AG09309 (cell line): Measurements from ENCODE around the gene HTRA1.

Source experiments
- DNase-seq: peaks from one replicate; pipeline ENCODE4 v3.0.0-alpha.2; 2010; ENCODE audit warnings: low read depth
- H3K4me3 ChIP-seq: 2 replicates; pipeline ENCODE4 v1.5.1; 2011; ENCODE audit warnings: mild to moderate bottlenecking, low read depth, low read length, moderate library complexity; ENCODE audit not compliant: control insufficient read depth
- TF ChIP-seq, protein P1 (sequence below): IDR thresholded peaks from 2 replicates; pipeline ENCODE4 v1.5.1; 2011; ENCODE audit warnings: mild to moderate bottlenecking, low read depth, low read length, inconsistent platforms; ENCODE audit not compliant: insufficient read depth, control insufficient read depth; ENCODE audit errors: missing control alignments

HTRA1 gene

DNA sequence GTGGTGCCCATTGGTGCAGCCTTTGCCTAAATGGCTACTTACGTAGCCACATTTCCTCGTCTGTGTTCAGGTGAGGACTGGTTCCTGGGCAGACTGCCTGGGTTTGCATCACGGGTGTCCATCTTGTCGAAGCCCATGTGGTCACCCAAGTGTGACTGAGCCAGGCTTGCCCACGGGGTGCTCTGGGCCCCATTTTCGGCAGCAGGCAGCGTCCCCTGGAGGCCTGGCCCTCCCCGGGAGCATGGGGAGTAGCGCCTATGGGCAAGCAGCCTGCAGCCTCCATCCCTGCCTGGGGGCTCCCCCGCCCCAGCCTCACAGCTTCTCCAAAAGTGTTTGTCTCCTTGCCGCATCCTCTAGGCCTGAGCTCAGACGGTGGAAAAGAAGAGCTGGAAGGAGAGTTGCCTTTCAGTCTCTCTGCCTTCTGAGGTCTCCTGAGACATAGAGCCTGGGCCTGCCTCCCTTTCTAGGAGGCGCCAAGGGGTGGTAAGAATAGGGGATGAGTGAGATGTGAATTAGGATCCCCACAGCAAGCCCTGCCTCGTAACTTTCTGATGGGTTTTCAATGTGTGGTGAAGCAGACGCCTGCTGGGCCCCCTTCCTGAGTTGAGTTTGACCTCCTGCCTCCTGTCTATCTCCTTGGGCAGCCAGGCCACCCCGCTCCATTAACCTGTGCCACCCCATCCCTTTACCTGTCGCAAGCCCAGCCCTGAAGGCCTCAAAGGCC, 42.7 kb downstream of the HTRA1 start:
- TF ChIP-seq, protein P1, sequence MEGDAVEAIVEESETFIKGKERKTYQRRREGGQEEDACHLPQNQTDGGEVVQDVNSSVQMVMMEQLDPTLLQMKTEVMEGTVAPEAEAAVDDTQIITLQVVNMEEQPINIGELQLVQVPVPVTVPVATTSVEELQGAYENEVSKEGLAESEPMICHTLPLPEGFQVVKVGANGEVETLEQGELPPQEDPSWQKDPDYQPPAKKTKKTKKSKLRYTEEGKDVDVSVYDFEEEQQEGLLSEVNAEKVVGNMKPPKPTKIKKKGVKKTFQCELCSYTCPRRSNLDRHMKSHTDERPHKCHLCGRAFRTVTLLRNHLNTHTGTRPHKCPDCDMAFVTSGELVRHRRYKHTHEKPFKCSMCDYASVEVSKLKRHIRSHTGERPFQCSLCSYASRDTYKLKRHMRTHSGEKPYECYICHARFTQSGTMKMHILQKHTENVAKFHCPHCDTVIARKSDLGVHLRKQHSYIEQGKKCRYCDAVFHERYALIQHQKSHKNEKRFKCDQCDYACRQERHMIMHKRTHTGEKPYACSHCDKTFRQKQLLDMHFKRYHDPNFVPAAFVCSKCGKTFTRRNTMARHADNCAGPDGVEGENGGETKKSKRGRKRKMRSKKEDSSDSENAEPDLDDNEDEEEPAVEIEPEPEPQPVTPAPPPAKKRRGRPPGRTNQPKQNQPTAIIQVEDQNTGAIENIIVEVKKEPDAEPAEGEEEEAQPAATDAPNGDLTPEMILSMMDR = no peak
- no peak for DNase-seq
- H3K4me3 ChIP-seq = no peak overlapping the region

DNA sequence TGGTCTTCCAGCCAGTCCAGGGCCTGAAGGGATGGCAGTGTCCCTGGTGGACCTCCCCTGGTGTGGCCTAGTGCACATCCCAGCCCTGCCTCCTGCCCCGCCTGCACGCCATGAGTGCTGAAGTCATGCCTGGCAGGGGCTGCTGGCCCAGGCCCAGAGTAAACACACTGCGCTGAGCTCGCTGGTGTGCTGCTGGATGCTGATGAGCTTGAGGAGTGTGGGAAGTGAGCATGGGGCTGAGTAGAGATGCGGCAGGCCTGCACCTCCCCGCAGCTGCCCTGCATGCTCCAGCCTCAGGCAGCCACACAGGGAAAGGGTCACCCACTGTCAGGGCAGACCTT, 43.2 kb downstream of the HTRA1 start:
- no peak overlapping the region for H3K4me3 ChIP-seq
- TF ChIP-seq, protein P1 = no peak
- DNase-seq = peak; percentile 72

- TF ChIP-seq, protein P1 = no peak
- DNase-seq = no peak
Measured at GRCh38 chr10:122505011-122505410, 43.7 kb downstream of the HTRA1 start.

GRCh38 chr10:122505885-122506645, 44.7 kb downstream of the HTRA1 start:
- no peak overlapping the region for H3K4me3 ChIP-seq
- TF ChIP-seq, protein P1 = no peak
- DNase-seq = no peak

More at GRCh38 chr10:122505011-122505410, 43.7 kb downstream of the HTRA1 start:
- H3K4me3 ChIP-seq = no peak overlapping the region

- no peak overlapping the region for H3K4me3 ChIP-seq
- no peak for DNase-seq
- TF ChIP-seq, protein P1 = no peak
Measured at GRCh38 chr10:122507616-122508015, 46.3 kb downstream of the HTRA1 start.

GRCh38 chr10:122508021-122508420, 46.7 kb downstream of the HTRA1 start:
- no peak overlapping the region for H3K4me3 ChIP-seq
- TF ChIP-seq, protein P1 = no peak
- DNase-seq = no peak
